Stimulated activated CD4-positive, alpha-beta T cell treated with anti-CD3 and anti-CD28 coated beads, Interleukin-2, amount 100 ng/mL, for 48 hours (primary cell): Measurements from ENCODE around the gene MMAB.

Experiments
- DNase-seq, 2 donors: peaks; one replicate each; pipeline ENCODE4 v3.0.0-alpha.2; 2020

Gene MMAB

GRCh38 chr12:109557805-109558204 is 15.5 kb downstream of the MMAB start:
- no peak for DNase-seq

DNA sequence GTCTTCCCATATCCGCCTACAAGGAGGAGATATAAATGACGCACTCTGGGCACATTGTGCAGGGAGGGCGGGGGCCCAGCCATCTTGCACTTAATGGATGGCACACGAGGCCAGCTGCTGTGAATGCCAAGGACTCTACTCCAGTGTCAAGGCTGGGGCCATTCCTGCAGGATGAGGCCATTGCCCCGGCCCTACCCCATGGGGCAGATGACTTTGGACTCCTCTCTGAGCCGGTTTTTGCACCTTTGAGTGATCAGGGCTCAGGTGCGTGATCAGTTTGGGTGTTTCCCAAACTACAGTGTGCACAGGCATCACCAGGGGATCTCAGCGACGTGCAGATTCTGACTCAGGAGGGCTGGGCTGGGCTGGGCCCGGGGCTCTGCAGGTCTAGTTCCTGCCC is 16.1 kb downstream of the MMAB start:
- no peak for DNase-seq

- no peak for DNase-seq
Measured at GRCh38 chr12:109555431-109556315, 17.6 kb downstream of the MMAB start.

DNA sequence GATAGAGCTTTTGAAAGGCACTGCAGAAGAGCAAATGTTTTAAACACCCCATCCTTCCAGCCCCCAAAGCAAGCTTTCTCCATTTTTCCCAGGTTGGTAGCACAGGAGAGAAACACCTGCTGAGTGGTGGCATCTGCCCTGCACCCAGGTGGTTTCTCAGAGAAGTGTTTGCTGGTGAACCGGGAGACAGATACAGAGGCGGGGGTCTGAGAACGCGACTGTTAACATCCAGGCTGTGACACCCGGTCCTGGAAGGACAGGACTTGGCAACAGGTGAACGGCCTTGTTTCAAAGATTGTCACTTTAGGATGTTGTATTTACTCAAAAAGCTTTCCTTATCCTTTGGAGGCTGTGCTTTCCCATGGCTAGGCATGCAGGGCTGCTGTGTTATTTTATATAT is 18.5 kb downstream of the MMAB start:
- DNase-seq = no peak

DNA sequence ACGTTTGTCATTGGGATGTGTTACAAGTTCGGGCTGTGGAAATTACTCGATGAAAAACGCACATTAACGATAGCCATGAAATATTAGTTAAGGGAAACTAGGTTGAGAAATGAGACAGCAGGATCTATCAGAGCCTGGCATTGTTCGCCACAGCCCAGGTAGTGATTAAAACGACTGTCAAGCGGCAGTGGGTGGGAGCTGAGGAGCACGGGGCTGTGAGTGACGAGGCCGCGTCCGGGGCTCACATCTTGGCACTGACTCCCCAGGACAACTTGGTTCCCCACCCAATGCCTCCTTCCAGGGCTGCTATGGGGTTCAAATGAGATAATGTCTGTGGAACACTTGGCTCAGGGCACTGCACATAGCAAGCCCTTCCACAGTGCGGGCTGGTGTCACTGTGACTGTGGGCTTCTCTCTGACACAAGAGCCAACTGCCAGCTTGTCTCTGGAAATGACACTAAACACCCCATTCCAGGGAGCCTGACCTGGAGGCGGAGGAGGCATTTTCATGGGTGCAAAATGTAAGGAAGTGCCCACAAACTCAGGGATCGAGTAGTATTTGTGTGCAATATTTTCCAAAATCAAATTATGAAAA is 19.3 kb downstream of the MMAB start:
- no peak for DNase-seq

DNA sequence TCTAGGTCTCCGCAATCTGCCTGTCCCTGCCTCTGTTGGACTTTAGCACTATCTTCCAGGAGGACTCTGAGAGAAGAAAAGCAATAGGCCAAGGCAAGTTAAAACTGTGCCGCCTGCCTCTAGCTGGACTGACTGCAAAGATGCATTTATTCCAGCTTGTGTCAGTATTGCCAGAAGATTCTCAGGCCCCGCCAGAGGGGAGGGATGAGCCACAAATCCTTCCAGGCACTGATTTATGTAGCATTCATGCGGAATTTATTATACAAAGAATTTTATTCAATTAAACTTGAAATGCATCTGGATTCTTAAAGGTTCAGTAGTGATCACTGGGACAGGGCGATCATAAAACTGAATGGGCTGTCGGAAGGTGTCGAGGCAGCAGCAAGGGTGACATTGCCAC is 19.8 kb downstream of the MMAB start:
- no peak for DNase-seq

DNA sequence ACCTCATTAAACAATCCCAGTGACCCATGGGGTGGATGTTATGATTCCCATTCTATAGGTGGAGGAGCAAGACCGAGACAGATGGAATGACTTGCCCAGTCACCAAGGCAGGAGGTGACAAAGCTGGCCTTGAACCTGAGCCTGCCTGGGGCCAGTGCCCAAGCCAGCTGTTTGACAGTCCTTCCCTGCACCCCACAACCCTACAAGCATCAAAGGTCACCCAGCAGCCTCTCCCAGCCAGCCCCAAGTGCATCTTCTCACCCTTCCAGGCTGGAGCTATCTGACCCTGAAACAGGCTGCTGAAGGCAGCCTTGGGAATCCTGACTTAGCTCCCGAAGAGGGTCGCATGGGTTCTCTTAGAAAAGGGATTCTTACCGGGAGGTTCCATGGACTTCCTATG is 20.3 kb downstream of the MMAB start:
- DNase-seq = no peak

DNA sequence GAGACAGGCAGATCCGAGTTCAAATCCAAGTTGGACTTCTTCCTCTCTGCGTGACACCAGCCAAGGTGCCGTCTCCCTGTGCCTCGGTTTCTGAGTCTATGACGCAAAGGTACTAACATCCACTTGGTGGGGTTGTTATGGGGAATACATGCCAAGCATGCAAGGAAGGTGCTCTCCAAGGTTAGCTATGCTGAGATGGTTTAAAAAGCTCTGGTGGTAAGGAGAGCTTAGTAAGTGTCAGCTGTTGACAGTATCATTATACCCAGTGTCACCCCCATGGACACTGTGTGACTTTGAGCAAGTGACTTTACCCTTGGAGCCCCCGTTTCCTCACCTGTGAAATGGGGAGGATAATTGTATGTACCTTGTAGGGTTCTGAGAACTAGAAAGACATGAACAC is 22.2 kb downstream of the MMAB start:
- DNase-seq = no peak

DNA sequence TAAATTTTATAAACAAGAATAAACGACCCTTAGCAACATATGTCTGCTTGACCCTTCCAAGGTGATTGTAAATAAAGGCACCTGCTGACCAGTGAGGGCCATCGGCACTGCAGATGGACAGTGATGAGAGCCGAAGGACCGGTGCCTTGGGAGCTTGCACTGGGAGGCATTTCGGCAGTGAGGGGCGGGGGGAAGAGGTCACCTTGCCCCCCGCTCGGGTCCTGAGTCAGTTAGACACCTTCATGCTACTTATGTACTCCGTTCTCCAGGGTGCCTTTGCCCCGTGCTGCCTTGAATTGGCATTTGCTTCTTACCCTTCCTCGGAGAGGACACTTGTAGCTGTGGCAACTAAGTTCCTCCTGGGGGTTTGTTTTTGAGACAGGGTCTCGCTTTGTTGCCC is 23.0 kb downstream of the MMAB start:
- no peak for DNase-seq

- DNase-seq = no peak
Measured at GRCh38 chr12:109549613-109550270, 23.6 kb downstream of the MMAB start.

DNA sequence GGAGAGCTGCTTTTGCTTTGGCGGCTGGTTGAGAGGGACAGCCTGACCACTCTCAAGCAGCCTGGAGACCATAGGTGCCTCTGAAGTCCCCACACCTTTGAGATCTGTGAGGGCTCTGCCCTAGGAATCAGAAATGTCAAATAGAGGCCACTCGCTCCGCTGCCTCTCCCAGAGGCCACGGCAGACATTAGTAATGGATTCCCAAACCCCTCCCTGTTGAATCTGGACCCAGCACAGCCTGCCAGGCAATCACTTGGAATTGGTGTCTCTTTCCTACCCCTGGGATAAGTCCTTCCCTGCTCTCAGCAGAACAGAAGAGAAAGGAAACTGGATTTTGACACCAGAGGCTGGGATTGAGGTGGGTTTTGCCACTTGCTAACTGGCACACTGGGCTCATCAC is 25.0 kb downstream of the MMAB start:
- no peak for DNase-seq

- no peak for DNase-seq
Measured at GRCh38 chr12:109547286-109547685, 26.0 kb downstream of the MMAB start.

- DNase-seq = no peak
Measured at GRCh38 chr12:109545826-109546225, 27.5 kb downstream of the MMAB start.

- no peak for DNase-seq
Measured at GRCh38 chr12:109544955-109545531, 28.3 kb downstream of the MMAB start.

DNA sequence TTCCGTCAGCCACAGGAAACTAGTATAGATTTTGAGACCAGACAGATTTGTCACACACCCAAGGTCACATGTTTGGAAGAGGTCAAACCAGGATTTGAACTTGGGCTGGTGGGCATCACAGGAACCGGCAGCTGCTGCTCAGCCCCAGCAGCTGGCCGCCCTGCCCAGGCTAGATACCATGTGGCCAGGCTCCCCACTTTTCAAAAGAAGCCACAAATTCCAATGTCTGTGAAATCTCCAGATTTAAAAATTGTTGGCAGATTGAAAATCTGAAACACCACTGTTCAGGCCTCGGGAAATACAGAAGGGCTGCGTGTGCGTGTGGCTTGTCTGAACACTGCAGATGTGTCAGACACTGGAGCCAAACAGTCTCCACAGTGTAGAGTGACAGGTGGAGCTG is 30.4 kb downstream of the MMAB start:
- DNase-seq = no peak

DNA sequence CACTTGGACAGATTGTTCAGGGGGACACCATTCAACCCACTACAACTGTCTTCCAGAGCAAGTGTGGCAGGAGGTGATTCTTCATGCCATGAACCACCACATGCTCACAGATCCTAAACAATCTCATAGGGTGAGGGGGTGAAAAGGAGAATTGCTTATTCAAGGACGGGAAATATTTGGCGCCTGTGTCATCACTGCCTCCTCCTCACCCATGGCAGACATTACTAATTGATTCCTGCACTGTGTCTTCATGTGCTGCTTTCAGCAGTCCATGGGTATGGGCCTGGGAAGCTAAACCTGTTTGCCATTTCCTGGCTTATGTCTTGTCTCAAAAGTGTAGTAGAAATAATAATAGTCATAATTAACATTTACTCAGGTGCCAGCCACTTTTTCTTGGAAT is 31.3 kb downstream of the MMAB start:
- DNase-seq = no peak

- no peak for DNase-seq
Measured at GRCh38 chr12:109541413-109541726, 31.9 kb downstream of the MMAB start.

DNA sequence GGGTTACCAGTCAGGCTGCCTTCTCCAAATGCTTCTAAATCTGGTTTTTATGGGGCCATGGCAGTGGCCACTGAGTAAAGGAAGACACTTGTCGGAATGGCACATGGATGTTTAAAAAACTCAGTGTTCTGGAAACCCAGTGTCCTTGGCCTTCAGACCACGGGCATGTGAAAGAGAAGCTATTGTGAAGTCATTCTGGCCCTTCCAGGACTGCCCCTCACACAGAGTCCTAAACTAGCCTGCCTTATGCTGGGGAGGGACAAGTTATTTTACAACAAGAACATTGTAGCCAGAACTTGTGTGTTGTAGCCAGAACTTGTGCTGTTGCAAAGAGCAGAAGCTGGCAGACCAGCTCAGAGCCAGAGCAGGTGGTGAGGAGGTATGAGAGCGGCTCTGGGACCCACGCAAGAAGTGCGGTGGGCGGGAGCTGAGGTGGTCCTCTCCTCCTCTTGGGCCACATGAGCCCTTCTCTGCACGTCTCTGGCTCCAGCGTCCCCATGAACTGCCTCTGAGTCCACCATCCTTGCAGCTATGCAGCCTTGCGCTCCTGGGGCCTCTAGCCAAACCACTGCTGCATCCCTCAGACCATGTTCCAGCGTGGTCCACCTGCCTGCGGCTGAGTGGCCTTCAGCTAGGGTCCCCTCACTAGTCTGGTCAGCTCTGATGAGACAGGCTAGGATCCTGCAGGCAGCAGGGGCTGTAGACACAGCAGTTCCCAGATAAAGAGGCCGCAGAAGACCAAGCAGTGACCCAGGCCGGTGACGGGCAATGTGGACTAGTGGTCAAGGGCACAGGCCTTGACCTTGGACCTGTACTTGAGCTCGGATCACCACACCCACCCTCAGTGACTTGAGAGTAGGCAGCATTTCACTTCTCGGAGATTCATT is 32.5 kb downstream of the MMAB start:
- no peak for DNase-seq

- DNase-seq = no peak
Measured at GRCh38 chr12:109539508-109539907, 33.8 kb downstream of the MMAB start.

GRCh38 chr12:109538191-109538863 is 35.0 kb downstream of the MMAB start:
- DNase-seq = no peak

DNA sequence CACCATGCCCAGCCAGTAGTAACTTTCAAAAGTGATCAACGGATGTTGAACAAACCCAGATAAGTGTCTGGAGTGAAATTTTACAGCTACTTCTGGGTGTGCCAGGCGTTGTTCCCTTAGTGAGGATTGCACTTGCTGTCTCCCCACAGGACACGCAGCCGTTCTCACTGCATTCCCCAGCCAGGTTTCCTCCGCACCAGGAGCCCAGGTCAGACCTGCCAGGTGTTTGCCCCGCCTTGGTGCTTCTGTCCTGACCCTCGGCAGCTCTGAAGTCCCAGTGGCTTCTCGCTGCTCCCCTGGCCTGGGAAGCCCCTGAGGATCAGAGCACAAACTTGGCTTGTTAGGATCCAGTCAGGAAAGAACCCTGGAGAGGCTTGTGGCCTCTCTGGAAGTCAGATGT is 36.2 kb downstream of the MMAB start:
- no peak for DNase-seq

- DNase-seq = no peak
Measured at GRCh38 chr12:109535863-109536250, 37.4 kb downstream of the MMAB start.
